ENCODE data around the gene ODR4.
"Not testable (repeated sequence)": the region's sequence is repeated elsewhere in the genome, so short reads cannot be mapped to it uniquely, and the experiment has no call there.

ODR4 gene

DNA sequence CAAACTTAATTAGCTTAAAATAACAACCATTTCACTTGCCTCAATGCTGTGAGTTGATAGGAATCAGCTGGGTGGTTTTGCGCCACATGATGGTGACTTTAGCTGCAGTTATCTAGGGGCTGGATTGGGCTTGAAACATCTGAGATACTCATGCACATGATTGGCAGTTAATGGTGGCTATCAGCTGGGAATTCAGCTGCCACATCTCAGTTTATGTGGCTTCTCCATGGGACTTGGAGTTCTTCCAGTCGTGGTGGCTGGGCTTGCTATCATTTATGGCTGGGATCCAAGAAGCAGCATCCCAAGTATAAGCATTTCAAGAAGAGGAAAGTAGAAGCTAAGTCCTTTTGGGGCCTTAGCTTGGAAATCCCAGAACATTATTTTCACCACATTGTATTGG lies 48.9 kb downstream of the ODR4 start:
- no peak for DNase-seq

DNA sequence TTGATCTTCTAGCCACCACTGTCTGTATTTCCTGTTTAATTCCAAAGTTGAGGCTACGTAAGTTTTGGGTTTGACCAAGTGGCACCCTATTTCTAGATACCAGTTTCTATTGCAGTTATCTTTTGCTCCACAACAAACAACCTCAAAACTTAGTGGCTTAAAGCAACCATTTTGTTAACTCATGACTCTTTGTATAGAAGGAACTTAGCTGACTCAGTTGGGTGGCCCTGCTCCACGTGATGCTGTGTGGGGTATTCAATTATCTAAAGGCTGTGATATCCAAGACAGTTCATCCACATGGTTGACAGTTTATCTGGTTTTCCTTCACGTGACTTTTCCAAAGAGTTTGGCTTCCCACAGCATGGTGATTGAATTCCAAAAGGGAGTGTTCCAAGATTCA lies 50.5 kb downstream of the ODR4 start:
- no peak for DNase-seq

DNA sequence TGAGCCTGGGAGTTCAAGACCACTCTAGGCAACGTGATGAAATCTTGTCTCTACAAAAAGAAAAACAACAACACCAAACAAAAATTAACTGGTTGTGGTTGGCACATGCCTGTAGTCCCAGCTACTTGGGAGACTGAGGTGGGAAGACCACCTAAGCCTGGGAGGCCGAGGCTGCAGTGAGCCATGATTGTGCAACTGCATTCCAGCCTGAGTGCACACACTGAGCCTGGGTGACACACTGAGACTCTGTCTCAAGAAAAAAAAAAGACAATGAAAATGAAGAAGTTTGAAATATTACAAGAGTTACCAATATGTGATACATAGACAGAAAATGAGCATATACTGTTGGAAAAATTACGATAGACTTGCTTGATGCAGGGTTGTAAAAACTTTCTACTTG lies 53.4 kb downstream of the ODR4 start:
- DNase-seq: no peak

DNA sequence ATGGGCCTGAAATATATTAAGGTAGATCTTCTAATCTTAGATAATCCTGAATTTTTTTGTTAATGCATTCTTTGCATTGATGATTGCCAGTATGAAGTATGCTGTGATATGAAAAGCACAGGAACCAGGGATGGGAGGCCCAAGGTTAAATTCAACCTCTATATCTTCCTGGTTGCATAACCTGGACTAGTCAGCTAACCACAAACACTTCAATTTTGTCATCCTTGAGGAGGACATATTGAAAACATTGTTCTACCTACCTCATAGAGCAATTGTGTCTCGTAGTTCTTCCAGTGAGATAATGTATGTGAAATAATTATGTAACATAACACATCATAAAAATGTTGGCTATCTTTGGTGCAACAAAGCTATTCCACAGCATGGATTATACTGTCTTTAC lies 59.7 kb downstream of the ODR4 start:
- DNase-seq: no peak

DNA sequence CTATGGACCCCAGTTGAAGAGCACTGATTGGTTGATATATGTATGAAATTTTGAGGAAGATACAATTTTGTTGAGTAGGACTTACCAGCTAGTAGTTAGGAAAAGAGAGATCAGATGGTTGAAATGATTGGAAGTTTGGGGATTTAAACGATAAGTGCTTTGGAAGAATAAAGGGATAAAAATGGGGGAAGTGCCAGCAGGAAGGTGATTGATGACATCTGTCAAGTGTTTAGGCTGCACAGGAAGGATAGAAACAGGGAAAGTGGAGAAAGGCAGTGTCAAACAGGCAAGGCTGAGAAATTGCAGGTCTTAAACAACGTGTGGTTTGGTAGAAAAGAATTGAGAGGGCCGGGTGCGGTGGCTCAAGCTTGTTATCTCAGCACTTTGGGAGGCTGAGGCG lies 62.9 kb downstream of the ODR4 start:
- no peak for DNase-seq

DNA sequence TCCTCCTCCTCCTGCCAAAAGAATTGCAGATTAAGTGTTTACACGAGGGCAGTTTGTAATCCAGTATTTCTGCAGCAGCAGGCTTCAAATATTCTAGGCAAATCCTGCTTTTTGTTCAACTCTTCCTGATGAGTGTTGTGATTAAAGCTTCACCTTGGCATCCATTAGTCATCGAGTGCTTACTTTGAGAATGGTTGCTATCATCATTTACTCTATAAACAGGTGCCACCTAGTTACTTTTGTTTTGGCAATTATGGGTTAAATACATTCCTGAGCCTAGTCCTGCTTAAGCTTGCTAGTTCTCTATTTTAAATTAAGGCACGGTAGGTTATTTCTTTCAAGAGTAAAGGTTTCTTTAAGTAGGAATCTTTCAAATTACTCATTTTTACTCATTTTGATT lies 64.9 kb downstream of the ODR4 start:
- DNase-seq: peak; percentile 35

DNA sequence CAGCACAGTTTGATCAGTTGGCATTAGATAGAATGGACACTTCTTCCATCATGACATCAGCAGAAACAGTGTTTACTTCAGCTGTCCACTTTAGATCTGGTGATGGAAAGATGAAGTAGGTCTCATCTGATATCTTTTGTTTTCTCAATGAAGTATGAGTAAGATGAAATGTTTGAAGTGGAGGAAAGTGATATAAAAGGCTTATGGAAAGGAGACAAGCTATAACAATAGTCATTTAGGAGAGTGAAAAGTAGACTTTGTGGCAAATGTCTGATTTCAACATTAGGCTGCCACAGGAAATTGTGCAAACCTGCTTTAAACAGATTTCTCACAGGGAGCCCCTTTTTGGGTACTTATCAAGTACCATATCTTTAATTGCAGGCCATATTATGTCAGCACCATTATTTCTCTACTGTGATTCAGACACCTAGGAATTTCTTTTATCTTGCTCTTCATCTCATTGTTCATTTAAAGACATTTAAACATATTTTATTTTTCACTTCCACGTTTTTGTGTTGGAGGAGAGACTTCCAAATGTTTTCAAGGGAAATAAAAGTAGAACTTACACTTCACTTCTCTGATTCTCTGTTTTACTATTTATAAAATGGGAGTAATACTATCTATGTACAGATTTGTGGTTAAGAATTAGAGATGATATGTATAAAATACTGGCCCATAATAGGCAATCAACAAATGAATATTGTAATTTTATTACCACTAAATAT lies 67.2 kb downstream of the ODR4 start:
- DNase-seq: no peak

DNA sequence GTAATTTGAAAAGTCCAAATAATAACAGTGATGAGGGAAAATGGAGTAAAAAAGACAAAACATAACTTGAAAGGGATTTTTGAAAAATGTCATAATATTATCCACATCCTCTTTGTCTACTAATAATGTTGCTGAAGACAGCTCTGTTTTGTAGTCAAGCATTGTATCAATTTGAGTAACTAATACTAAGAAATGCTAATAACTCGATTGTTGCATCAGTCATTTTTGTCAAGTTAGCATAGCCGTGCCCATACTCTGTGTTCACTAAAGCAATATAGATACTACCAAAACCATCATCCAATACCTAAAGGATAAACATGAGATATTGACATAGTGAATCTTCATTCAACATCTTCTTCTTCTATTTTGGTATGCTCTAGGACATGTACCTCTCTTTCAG lies 68.0 kb downstream of the ODR4 start:
- no peak for DNase-seq

DNA sequence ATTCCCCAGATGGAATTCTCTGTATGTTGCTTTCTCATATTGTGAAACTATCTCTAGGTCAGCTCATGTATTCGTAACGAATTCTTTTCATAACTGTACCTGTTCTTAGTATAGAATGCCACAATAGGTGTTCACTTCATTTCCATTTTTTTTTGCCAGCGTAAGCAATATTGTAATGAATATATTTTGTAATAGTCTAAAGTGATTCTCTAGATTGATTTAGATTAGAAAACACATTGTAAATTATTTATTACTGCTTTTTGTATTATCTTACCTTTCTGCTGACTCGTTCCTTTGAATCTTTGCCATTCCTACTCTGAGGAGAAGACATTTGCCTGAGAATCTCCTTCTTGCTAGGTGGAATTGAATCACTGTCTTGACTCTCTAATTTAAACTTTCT lies 70.5 kb downstream of the ODR4 start:
- DNase-seq: no peak

DNA sequence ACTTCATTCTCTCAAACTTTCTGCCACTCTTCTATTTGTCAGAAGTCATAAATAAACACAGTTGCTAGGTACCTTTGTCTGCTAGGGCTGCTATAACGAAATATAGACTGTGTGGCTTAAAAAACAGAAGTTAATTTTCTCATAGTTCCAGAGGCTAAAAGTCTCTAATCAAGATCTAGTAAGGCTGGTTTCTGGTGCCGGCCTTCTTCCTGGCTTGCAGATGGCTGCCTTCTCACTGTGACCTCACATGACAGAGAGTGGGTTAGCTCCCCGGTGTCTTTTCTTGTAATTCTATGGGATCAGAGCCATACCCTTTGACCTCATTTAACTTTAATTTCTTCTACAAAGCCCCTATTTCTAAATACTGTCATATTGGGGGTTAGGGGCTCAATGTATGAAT lies 79.3 kb downstream of the ODR4 start:
- no peak for DNase-seq

DNA sequence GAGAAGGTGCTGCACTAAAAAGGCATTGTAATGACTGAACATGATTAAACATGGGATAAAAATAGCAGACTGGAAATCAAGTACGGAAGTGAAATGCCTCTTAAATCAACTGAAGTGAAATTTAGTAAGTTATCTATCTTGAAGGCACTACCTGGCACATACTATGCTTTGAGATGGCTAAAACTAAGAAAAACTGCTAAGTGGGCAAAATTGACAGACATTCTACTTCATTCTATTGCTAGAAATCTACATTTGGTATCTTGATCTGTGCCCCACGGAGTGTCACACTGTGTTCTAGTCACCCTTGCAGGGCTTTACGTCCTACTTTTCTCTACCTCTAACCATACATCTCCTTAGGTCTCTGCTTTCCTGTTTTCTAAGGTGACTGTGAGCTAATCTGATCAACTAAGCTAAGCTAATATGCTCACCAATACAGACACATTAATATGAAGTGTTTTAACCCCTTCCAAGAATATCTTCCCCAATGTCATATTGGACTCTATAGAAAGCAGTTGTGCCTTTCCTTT lies 81.2 kb downstream of the ODR4 start:
- DNase-seq: no peak

DNA sequence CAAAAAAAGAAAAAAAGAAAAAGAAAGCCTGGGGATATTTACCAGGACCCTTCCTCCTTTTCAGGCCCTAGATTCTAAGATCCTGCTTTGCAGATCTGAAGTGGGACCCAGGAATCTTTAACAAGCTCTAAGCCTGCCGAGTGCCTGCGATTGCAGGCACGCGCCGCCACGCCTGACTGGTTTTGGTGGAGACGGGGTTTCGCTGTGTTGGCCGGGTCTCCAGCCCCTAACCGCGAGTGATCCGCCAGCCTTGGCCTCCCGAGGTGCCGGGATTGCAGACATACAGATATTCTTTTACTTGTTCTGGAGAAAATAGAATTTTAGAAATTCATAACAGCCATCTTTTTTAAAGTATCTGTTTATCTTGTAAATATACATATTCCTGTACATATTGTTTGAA lies 83.5 kb downstream of the ODR4 start:
- DNase-seq: not testable (repeated sequence)

DNA sequence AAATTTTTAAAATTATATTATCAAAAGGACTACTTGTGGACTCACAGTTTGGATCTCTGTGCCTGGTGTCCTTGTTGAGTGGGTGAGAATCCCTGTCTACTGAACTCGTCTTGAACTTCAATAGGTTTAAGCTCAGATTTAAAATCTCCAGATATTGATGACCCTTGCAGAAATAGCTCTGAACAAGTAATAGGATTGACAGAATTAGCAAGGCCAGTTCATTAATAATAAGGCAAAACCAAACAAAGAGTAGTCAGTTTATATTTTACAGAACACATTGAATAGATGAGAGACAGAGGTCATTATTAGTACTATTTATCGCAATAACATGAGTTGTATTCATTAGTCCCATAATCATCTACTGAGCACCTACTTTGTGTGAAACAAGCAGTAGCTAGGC lies 85.4 kb downstream of the ODR4 start, which contains the start of gene PDC:
Gene PDC, minus strand, starts transcription at position 101 of the 400 bp plus-strand sequence. CDS start 11,655 bp downstream, outside the sequence.
- DNase-seq: no peak

DNA sequence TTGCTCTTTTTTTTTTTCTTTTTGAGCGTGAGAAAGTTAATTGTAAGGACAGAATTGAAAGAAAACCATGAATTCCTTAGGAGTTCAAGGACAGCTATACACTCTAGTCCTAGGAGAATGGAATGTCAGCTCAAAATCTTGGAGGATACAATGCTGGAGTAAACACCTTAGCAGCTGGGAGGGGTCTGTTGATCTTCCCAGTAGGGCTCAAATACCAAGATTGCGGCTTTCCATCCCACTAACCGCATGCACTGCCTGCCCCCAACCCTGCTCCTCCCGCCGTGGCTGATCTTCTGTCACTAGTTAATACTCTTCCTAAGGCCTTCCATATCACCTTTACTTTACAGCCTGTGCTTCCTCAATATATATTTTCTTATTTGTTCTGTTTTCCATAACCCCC lies 87.9 kb downstream of the ODR4 start:
- DNase-seq: no peak

DNA sequence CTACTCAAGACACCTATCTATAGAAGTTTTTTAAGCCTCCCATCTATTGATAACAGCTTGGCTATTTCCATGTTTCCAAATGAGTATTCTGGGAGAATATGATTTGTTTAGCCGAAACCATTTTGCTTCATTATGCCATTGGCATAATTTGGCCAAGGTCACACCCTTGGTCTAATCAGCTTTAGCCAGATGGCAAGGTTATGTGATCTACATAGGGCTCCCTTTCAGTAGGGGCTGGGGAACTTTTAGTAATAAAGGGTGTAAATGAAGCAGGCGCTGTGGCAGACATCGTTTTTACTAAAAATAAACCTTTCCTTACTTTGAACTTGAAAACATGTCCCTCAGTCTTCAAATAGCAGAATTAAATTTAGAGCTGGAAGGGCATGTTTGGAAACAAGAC lies 88.3 kb downstream of the ODR4 start:
- no peak for DNase-seq

DNA sequence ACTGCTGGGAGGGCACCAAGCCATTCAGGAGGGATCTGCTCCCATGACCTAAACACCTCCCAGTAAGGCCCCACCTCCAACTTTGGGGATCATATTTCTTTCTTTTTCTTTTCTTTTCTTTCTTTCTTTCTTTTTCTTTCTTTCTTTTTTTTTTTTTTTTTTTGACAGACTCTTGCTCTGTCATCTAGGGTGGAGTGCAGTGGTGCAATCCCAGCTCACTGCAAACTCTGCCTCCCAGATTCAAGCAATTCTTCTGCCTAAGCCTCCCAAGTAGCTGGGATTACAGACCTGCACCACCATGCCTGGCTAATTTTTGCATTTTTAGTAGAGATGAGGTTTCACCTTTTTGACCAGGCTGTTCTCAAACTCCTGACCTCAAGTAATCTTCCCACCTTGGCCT lies 89.9 kb downstream of the ODR4 start:
- not testable (repeated sequence) for DNase-seq

DNA sequence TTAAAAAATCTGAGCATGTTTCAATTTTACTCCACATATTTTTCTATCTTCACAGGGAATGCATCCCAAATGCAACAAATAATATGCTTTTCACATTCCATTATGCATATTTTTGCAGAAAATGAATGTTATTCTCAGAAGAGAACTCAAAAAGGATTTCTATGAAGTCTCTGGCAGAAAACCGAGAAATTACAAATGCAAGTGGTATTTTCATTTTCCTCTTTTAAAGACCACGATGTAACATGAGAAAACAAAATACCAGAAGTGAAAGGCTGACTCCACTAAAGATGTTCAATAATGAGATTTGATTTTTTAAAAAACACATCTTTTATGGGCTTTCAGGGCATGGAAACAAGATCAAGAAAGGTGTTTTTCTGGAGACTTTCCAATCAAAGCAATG lies 90.3 kb downstream of the ODR4 start:
- no peak for DNase-seq

Measured in NCI-H146 (cell line).